Stimulated activated CD4-positive, alpha-beta T cell treated with anti-CD3 and anti-CD28 coated beads, Interleukin-4, amount 100 ng/mL, for 48 hours (primary cell): ENCODE results near the gene TIGD1.
"Not testable (repeated sequence)": the region's sequence is repeated elsewhere in the genome, so short reads cannot be mapped to it uniquely, and the experiment has no call there.

ENCODE experiments used
- DNase-seq, 2 donors: peaks; one replicate each; pipeline ENCODE4 v3.0.0-alpha.2; 2020; ENCODE audit warnings: low read depth in 2 of 2

The TIGD1 gene

DNA sequence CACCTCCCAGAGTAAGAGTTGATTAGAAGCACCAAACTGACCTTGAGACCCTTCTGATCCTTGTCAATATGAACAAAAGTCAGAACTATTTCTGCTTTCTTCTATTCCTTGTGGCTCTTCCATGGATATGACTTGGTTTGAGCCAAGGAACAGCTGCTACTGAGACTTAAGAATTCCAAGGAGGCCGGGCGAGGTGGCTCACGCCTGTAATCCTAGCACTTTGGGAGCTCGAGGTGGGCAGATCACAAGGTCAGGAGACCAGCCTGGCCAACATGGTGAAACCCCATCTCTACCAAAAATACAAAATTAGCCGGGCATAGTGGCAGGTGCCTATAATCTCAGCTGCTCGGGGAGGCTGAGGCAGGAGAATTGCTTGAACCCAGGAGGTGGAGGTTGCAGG, 20.1 kb upstream of the TIGD1 start:
- not testable (repeated sequence) for DNase-seq

DNA sequence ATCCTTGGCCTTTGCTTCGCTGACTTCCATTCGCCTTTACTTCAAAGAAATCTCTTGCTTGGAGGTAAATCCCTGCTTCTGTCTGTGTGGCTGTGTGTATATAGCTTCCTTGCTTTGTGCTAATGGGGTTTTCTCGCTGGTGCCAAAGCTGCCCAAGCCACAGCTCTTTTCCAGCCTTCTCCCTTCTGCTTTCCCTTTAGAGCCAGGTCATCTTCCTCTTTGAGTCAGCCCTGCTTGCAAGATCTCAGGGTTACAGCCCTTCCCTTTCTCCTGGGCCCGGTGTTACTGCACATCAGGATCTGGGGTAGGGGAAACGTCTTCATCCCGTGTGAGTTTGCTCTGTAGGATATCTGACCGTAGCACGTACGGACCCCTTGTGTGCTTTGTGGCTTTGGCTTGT, 19.2 kb upstream of the TIGD1 start:
- no peak for DNase-seq

DNA sequence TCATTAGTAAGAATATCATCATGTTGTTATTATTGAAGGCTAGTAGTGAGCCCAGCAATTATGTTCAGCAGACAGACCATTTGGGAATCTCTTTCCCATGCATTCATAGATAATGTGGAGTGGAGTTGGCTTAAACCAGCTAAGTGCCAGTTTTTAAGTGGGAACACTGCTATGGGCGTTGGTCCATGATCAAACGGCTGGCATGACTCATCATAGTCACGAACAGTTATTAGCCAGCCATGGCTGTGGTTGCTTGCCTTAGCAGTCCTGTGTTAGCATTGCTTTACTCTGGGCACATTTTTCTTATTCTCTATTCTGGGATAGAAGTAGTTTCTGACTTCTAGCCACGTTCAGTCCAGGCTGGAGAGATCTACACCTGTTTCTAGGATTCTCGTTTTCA, 17.8 kb upstream of the TIGD1 start:
- no peak for DNase-seq

DNA sequence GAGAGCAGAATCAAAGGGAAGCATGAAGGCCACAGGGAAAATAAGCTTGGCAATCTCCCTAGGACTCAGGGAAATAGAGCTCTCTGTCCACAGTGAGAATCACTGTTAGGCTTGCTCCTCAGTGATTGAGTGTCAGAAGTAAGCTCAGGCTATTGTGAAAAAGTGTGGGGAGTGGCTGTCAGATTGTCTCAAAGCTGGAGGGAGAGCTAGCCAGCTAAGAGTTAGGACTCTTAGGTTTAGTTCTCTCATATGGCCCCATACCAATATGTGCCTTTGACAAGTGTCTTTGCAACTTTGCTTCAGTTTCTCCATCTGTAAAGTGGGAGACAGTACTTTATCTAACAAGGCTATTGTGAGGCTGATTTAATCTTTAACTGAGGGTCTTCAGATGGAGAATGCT, 17.4 kb upstream of the TIGD1 start:
- DNase-seq = no peak

DNA sequence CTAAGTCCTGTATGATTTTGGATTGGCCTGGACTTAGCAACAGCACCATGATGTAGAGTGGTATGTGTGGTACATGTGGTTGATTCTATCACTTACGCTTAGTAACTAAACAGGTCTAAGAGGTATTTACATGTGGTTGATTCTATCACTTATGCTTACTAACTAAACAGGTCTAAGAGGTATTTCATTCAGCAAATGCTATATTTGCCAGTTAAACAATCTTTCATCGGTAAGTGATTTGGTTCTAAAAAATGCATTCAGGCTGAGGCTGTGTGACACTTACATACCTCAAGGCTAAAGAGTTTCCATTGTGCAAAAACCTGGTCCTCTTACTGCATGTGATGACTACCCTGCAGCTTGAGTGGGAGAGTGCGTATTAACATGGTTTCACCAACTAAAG, 13.2 kb upstream of the TIGD1 start:
- DNase-seq = no peak

DNA sequence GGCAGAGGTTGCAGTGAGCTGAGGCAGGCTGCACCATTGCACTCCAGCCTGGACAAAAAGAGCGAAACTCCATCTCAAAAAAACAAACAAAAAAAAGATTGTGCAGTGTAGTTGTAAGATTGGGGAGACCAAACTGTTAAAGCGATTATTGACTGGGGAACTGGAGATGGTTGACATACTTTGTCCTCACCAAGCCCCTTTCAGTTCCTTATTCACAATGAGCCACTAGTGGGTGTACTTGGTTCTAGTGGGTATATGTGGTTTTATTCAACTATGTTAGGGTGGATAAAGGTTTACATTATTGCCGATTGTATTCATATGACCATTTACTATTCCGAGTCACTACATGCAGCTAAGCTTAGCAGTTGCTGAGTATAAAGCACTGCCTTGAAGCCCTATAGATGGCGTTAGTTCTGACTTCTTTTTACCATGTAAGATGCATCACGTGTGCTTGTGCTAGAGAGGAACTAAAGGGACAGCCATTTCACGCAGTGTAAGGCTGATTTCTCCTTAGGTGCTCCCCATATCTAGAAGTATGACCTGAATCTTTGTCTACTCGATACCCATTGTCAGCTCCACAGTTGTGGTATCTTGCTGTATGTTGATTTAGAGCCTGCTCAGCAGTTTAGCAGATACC, 12.3 kb upstream of the TIGD1 start:
- DNase-seq = no peak

DNA sequence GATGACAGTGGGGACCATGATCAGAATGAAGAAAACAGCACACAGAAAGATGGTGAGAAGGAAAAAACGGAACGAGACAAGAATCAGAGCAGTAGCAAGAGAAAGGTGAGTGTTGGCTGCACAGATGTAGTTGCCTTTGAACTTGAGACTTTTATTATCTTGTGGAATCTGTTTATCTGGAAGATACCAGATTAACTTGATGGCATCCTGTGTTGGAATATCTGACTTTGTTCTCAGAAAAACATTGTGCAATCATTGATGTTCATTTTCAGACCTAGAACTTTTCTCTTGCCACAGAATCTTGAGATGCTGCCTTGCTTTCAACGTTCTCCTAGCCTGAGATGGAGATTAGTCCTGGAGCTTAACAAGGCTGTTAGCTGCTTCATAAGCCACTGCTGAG, 6.1 kb upstream of the TIGD1 start:
- DNase-seq = no peak

DNA sequence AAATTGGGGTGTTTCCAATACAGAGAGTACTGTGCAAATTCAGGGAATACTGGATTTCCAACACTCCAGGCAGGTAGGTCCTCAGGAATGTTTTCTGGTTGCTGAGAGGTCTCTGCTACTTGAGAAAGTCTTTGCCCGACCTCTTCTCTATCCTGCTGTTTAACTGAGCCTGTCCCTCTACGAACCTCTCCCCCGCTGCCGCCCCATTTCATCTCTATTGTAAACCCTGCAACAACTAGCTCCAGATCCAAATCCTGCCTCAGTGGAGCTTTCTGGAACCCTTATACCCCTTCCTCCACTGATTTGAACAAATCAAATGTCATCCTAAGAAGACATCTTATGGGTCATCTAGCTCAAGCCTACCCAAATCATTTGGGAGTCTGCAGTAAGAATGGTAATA, 1.4 kb upstream of the TIGD1 start:
- no peak for DNase-seq

DNA sequence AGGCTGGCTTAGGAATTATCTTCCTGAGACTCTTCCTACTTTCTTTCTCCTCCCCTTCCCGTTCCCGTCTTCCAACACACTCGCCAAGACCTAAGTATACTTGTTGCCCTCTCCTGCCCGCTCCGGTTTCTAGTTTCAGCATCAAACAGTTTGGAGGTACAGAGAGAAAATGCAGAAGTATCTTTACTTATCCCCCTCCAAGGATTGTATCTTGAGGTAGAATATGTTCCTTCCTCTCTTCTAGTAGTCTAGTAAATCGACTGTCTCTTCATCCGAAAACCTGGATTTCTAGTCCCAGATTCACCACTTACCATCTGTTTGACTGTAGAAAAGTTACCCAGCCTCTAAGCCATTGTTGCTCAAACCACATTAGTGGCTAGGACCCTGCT, 887 bp upstream of the TIGD1 start:
- DNase-seq = no peak

DNA sequence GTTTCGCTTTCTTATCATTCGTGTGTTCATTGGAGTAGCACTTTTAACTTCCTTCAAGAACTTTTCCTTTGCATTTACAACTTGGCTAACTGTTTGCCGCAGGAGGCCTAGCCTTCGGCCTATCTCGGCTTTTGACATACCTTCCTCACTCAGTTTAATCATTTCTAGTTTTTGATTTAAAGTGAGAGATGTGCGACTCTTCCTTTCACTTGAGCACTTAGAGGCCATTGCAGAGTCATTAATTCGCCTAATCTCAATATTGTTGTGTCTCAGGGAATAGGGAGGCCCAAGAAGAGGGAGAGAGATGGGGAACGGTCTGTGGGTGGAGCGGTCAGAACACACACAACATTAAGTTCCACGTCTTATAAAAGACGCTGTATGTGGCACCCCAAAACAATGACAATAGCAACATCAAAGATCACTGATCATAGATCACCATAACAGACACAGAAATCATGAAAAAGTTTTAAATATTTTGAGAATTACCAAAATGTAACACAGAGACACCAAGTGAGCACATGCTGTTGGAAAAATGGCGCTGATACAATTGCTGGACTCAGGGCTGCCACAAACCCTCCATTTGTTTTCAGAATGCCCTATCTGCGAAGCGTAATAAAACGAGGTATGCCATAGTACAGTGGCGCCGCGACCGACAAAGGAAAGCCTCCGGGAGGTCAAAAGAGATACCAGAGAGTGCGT, 553 bp downstream of the TIGD1 start:
- DNase-seq = no peak

DNA sequence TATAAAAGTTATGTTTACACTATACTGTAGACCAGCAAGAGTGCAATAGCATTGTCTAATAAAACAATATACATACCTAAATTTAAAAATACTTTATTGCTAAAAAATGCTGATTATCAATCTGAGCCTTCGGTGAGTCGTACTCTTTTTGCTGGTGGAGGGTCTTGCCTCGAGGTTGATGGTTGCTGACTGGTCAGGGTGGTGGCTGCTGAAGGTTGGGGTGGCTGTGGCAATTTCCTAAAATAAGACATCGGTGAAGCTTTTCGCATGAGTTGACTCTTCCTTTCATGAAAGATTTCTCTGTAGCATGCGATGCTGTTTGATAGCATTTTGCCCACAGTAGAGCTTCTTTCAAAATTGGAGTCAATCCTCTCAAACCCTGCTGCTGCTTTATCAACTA, 2.4 kb downstream of the TIGD1 start:
- DNase-seq = no peak

DNA sequence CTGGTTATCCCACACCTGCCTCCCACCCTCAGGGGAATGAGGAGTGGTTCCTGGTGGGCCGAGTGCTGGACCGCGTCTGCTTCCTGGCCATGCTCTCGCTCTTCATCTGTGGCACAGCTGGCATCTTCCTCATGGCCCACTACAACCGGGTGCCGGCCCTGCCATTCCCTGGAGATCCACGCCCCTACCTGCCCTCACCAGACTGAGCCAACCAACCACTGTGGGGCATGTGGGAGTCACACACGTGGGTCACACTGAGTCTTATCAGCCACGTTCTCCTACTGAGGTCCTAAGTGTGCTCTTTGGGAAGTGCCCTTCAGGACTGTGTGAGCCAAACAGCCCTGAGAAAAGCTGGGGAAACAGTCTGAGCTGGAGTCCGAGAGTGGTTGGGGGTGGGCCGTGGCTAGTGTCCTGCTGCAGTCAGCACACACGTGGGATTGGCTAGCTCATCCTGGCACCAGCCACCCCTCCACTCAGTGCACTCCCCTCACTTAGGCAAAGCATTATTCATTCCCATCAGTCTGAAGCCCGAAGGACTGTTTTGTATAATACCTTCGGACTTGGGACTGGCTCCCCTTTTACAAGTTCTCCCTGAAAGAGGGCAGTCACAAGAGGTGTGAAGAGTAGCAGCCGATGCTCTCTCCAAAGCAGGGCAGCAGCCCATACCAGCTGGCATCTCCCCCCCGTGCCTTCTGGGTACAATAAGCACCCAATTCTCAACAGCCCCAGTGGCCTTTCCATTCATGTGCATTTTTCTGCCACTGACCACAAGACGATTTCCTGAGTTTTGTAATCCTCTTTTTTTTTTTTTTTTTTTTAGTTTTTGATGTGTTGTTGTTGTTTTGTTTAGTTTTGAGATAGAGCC, 4.6 kb downstream of the TIGD1 start:
- DNase-seq = no peak

DNA sequence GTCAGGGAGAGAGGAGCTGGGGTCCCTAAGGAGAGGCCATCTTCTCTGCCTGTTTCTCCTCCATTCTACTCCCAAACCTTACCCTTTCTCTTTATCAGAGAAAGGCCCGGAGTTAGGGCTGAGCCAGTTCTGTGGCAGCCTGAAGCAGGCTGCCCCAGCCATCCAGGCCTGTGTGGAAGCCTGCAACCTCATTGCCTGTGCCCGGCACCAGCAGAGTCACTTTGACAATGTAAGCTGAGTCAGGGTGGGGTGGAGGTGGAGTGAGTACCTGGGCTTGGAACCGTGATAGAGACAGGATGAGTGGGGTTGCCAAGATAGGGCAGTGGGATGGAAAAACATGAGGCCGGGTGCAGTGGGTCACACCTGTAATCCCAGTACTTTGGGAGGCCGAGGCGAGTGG, 5.7 kb downstream of the TIGD1 start:
- DNase-seq = no peak

DNA sequence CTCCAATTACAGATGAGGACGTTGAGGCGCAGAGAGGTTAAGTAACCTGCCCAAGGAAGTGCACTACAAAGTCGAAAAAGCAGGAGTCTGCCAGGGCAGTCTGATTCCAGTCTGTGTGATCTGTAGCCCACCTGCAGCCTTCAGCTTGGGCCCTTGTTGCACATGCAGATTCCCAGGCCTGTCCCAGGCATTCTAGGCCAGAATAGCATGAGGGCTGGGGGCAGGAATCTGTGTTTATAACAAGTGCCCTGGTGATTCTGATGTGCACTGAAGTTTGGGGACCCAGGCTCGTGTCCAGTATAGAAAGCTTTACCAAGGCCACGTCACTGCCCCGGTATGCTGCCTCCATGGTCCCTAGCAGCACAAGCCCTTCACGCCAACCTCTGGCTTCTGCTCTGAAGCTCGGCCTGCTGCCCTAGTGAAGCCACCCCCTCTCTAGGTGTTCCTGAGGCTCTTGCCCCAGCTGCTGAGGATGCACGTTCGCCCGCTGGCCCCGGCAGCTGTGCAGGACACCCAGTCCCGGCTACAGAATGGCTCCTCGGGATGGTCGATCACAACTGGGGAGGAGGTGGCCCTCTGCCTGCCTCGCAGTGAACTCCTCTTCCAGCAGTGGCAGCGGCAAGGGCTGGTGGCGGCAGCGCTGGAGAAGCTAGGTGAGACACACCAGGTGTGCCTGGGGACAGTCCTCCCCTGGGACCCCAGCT, 6.3 kb downstream of the TIGD1 start:
- DNase-seq = no peak

DNA sequence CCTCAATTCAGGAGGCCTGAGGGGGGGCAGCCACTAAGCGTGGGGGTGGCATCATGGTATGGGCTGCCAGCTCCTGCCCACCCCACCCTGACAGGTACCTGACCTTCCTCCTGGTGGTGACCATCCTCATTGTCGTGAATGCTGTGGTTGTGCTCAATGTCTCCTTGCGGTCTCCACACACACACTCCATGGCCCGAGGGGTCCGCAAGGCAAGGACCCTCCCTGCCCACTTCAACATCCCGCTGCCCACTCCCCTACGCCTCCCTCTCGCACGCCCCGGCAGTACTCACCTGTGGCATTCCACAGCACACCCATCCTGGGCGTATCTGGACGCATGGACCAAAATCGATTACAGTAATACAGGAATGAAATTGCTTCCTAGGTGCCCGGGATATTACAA, 6.9 kb downstream of the TIGD1 start:
- no peak for DNase-seq

DNA sequence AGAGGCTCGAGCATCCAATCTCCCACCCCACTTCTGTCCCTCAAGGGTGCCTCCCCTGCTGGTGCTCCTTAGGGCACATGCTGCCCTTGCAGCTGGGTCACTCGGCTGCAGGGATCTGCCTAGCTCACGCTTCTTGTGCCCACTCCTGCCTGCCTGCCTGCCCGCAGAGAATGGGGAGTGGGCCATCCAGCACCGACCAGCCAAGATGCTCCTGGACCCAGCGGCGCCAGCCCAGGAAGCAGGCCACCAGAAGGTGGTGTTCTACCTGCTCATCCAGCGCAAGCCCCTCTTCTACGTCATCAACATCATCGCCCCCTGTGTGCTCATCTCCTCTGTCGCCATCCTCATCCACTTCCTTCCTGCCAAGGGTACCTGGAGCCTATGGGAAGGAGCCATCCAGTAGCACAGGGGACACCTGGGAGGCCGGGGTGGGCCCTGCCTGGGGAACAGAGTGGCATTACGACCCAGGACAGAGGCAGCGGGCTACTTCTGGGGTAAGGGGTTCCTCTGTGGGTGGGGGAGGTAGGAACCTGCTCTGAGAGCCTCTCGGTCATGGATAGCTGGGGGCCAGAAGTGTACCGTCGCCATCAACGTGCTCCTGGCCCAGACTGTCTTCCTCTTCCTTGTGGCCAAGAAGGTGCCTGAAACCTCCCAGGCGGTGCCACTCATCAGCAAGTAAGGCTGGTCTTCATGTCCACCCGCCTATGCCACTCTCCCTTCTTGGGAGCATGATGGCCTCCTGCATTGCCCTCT, 7.5 kb downstream of the TIGD1 start:
- DNase-seq = no peak

DNA sequence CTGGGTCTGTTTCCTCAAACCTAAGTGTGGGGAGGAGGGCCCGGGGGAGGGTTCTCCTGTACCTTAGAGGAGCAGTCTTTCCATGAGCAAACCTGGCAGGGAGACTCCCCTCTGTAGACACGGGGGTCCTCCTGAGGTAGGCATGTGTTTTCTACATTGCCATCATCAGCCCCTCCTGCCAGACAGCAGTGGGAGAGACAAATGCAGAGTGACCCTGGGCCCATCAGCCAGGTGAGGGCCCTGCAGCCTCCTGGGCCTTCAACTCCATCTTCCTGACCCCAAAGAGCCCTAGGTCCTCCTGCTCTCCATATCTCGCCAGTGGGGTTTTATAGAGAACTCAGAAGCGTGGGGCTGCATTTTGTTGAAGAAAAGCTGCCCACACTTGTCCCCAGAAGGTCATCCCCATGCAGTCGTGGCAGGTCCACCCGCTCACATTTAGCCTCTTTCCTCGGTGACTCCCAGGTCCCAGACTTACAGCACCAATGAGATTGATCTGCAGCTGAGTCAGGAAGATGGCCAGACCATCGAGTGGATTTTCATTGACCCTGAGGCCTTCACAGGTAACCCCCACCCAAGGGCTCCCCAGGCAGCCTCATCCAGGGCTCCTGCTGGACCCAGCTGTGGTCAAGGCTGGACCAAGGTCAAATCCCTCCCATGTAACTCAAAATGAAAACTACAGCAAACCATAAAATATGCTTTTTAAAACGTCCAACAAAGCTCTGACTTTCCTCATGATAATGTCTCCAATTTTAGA, 8.2 kb downstream of the TIGD1 start:
- DNase-seq = no peak

DNA sequence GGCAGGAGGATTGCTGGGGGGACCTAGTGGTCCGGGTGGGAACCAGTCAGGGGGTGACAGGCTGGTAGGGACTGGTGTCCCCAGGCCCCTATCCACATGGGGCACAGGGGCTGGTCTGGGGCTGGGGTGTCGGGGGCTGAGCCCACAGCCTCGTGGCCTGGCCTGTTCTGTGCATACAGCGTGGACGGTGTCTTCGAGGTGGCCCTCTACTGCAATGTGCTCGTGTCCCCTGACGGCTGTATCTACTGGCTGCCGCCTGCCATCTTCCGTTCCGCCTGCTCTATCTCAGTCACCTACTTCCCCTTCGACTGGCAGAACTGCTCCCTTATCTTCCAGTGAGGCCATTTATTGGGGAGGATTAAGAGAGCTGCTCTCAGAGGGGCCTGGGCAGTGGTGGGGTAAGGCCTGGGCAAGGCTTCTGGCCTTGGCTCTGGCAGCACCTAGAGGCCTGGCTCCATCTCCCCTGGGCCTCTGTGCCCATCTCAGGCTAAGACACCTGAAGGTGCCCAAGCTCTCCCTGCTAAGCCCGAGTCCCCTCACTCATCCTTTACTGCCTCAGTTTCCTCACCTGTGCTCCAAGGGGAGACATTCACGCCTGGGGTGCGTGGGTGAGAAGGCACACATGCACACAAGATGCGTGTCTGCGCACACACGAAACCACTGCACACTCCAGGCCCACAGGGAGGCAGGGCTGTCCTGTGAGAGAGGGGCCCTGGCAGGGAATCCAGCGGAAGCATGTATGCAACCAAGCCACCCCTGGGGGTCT, 9.0 kb downstream of the TIGD1 start:
- DNase-seq = no peak

DNA sequence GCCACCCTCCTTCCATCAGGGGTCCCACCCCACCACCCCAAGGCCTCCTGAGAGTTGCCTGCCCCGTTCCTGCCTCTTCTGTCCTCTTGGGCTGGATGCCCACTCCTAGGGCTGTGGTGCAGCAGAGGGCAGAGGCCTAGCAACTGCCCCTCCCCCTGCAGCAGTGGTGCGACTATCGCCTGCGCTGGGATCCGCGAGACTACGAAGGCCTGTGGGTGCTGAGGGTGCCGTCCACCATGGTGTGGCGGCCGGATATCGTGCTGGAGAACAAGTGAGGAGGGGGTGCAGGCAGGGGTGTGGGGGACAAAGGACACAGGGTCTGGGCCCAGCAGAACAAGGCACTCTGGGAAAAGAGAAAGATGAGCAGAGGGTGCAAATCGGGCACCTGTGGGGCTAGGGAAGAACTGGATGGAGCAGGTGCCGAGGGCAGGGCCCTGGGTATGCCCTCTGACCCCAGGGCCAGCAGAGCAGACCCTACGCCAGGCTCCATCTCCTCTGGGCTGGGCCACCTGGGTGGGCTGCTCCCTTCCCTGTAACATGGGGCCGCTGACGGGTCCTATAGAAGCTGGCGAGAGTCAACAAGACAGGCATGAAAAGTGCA, 9.8 kb downstream of the TIGD1 start:
- no peak for DNase-seq
